DND-41 (cell line): ENCODE results near the gene ZSWIM4.

ENCODE experiments used
- ATAC-seq: fragments of 200-7000 bp; cut with Tn5 transposase; 3 replicates; pipeline ENCODE4 v1.9.1; 2021; ENCODE audit warnings: low read depth; ENCODE audit not compliant: insufficient read depth
- DNase-seq: peaks from one replicate; pipeline ENCODE4 v3.0.0-alpha.2; 2020
- H2AFZ ChIP-seq: 2 replicates; pipeline ENCODE4 v1.6.0; 2012; ENCODE audit warnings: low read depth, low read length
- H3K27ac ChIP-seq: 2 replicates; pipeline ENCODE4 v1.5.1; 2012; ENCODE audit warnings: low read length, inconsistent platforms
- H3K27me3 ChIP-seq: fragments of 200-600 bp; sonication (generic); 2 replicates; pipeline ENCODE4 v1.6.0; 2012; ENCODE audit warnings: low read length, mild to moderate bottlenecking, inconsistent platforms; ENCODE audit not compliant: insufficient read depth, poor library complexity
- H3K36me3 ChIP-seq: 2 replicates; pipeline ENCODE4 v1.5.1; 2012; ENCODE audit warnings: low read length, inconsistent platforms; ENCODE audit not compliant: insufficient read depth
- H3K4me1 ChIP-seq: 2 replicates; pipeline ENCODE4 v1.5.1; 2012; ENCODE audit warnings: mild to moderate bottlenecking, low read length; ENCODE audit not compliant: insufficient read depth
- H3K4me2 ChIP-seq: 2 replicates; pipeline ENCODE4 v1.6.0; 2012; ENCODE audit warnings: mild to moderate bottlenecking, moderate library complexity, low read length, inconsistent platforms; ENCODE audit not compliant: insufficient read depth
- H3K4me3 ChIP-seq, 2 experiments: fragments of 200-600 bp in 1 of 2; shearing (Covaris generic) in 1 of 2; 2 replicates each; pipeline ENCODE4 v1.5.1; 2012 to 2016; ENCODE audit warnings: inconsistent platforms in 2 of 2, low read length in 2 of 2, mild to moderate bottlenecking in 2 of 2, low read depth in 1 of 2, moderate library complexity in 1 of 2
- H3K79me2 ChIP-seq: 2 replicates; pipeline ENCODE4 v1.6.0; 2012; ENCODE audit warnings: low read length, inconsistent platforms; ENCODE audit not compliant: insufficient read depth
- H3K9ac ChIP-seq: 2 replicates; pipeline ENCODE4 v1.6.0; 2012; ENCODE audit warnings: low read depth, mild to moderate bottlenecking, inconsistent platforms, low read length, moderate library complexity
- H3K9me3 ChIP-seq: 2 replicates; pipeline ENCODE4 v1.5.1; 2012; ENCODE audit warnings: low read length, moderate library complexity, mild to moderate bottlenecking, inconsistent platforms; ENCODE audit not compliant: insufficient read depth, severe bottlenecking
- H4K20me1 ChIP-seq: 2 replicates; pipeline ENCODE4 v1.6.0; 2012; ENCODE audit warnings: low read length; ENCODE audit not compliant: insufficient read depth
- EZH2 ChIP-seq: IDR thresholded peaks from 3 replicates; pipeline ENCODE4 v1.6.1; 2012; ENCODE audit warnings: borderline replicate concordance, low read depth, mild to moderate bottlenecking, moderate library complexity, low read length, inconsistent platforms; ENCODE audit not compliant: severe bottlenecking
- TF ChIP-seq, protein P1 (sequence below): IDR thresholded peaks from 2 replicates; pipeline ENCODE4 v1.5.1; 2012; ENCODE audit warnings: borderline replicate concordance, low read length, moderate library complexity, mild to moderate bottlenecking; ENCODE audit not compliant: poor library complexity, severe bottlenecking; ENCODE audit errors: extremely low read depth

ZSWIM4 gene

DNA sequence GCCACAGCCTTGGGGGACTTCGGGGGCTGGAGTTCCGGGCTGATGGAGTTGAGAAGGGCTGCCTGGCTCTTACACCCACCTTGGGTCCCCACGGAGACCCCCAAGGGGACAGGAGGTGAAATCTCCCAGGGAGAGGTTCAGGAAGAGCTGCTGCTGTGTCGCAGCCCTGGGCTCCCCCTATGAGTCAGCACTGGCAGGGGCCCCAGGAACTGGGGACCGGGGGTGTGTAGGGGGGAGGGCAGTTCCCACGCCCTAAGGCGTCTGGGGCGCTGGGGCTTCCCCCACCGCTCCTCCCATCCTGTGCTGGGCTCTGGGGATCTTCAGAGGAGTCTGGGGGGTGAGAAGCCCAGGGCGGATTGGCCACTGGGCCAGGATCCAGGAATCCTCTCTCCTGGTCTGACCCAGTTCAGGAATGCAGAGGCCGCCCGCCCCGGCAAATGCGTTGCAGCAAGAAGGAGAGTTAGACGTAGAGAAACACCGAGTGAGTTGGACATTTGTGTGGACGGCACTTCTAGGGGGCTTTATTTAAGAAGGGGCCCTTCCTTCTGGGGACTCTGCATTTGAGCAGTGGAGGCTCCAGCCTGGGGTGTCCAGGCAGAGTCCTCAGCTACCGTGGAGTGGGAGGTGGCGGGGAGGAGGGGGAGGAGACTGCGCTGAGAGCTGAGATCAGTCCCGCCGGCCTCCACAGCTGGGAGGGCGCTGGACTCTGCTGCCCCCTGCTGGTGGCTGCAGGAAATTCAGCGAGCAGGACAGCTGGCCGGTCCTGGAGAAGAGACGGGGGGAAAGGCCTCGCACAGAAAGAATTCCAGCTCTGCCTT lies 66.7 kb downstream of the ZSWIM4 start:
- ATAC-seq = peak; percentile 80
- Histone ChIP-seq H2AFZ (peak overlapping the region; percentile 67), H3K9ac (peak overlapping the region; percentile 51)

DNA sequence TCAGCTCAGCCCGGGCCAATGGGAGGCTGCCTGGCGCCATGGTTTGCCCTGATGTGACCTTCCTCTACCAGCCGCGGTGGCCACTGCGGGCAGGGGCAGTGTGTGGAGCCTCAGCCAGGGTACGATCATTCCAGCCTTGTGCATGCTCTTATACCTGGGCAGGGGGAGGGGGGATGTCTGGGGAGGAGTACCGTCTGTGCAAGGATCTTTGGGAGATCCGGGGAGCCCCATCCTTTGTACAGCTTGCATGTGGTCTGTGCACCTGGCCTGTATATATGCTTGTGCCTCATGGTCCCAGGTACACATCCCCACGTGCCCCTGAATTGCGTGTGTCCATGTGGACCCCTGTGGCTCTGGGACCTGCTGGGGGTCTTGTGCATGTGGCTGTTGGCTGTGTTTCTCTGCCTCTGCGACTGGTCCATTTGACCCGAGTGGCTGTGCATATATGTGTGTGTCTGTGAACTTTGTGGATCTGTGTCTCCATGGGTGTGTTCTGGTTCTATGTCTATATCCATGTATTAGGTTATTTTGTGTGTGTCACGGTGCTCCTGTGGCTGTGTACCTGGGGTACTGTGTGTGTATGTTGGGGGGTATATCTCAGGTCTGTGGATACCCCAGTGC lies 68.9 kb downstream of the ZSWIM4 start:
- Histone ChIP-seq H3K9ac (no peak overlapping the region), H3K4me1 (peaks cover 29% of the 10 kb centered on the region), H3K27me3 (peaks cover 5% of the 10 kb centered on the region), H3K79me2 (peaks cover 28% of the 10 kb centered on the region), H4K20me1 (peaks cover 4% of the 10 kb centered on the region; the same call in 1 of the 2 replicates), H2AFZ (0 out of 2 replicates have a peak overlapping the region, but pooled peaks have one; percentile 50), H3K36me3 (0 out of 2 replicates have a peak, but pooled peaks cover 5% of the 10 kb centered on the region), H3K9me3 (no peaks in the 10 kb centered on the region), H3K4me2 (peak overlapping the region; percentile 61), H3K4me3 (peak overlapping the region in 1 of 2 experiments; percentile 48; a peak in 1 of 4 replicates), H3K27ac (no peak overlapping the region)
- ATAC-seq = no peak
- TF ChIP-seq, protein P1, sequence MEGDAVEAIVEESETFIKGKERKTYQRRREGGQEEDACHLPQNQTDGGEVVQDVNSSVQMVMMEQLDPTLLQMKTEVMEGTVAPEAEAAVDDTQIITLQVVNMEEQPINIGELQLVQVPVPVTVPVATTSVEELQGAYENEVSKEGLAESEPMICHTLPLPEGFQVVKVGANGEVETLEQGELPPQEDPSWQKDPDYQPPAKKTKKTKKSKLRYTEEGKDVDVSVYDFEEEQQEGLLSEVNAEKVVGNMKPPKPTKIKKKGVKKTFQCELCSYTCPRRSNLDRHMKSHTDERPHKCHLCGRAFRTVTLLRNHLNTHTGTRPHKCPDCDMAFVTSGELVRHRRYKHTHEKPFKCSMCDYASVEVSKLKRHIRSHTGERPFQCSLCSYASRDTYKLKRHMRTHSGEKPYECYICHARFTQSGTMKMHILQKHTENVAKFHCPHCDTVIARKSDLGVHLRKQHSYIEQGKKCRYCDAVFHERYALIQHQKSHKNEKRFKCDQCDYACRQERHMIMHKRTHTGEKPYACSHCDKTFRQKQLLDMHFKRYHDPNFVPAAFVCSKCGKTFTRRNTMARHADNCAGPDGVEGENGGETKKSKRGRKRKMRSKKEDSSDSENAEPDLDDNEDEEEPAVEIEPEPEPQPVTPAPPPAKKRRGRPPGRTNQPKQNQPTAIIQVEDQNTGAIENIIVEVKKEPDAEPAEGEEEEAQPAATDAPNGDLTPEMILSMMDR = no peak
- TF ChIP-seq EZH2 = no peak
- DNase-seq = no peak

More for the DNA sequence above, 66.7 kb downstream of the ZSWIM4 start:
- peak; percentile 81 for DNase-seq
- Histone ChIP-seq H3K4me3 (peak overlapping the region; percentile 15 to 59; a peak in 3 of 4 replicates), H3K4me2 (peak overlapping the region; percentile 88), H3K27me3 (peaks cover 5% of the 10 kb centered on the region), H3K27ac (peak overlapping the region; percentile 4; the same call in 1 of the 2 replicates), H3K4me1 (peaks cover 26% of the 10 kb centered on the region), H3K9me3 (no peaks in the 10 kb centered on the region), H3K36me3 (no peaks in the 10 kb centered on the region), H4K20me1 (peaks cover 4% of the 10 kb centered on the region; the same call in 1 of the 2 replicates), H3K79me2 (peaks cover 10% of the 10 kb centered on the region)
- TF ChIP-seq EZH2 = no peak
- TF ChIP-seq, protein P1 = peak; percentile 92

DNA sequence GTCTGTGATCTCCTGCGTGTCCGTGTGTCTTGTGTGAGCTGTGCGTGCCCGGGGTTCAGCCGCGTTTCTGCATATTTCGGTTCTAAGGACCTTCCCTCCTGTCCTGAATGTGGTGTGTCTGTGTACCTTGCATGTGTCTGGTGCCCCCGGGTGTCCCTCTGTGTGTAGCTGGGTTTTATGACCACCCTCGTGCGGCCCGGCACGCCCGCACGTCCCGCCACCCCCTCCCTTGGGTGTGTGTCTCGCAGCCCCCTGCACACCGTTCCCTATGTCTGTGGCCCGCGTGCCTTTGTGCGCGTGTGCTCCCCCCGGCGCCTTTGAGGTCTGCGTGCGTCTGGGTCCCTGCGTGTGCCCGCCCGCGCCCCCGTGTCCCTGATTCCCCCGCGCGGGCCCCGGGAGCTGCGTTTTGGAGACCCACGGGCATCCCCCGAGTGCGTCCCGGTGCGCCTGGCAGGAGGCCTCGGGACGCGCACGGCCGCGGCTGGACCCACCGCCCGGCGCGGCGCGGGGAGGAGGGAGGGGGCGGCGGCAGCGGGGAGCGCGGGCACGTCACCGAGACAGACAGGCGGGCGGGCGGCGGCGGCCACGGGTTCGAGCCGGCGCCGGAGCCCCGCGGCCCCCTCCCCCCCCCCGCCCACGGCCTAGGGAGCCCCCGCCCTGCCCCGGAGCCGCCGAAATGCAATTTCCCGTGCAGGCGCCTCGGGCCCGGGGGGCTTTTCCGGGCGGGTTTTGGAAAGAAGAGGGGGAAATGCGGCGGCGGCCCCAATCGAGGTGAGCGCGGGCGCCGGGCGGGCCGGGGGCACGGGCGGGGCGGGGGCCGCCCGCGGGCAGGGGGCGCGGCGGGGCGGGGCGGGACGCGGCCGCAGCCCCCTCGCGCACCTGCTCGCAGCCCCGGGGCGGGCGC lies 69.7 kb downstream of the ZSWIM4 start:
- TF ChIP-seq, protein P1 = no peak
- peak; percentile 77 for TF ChIP-seq EZH2
- peaks cover 5% of the 10 kb centered on the region for H3K27me3 ChIP-seq
- peaks cover 4% of the 10 kb centered on the region; the same call in 1 of the 2 replicates for H4K20me1 ChIP-seq
- H3K79me2 ChIP-seq = peaks cover 36% of the 10 kb centered on the region
- no peak overlapping the region; the same call in 1 of the 2 replicates for H3K27ac ChIP-seq
- H2AFZ ChIP-seq = peak overlapping the region; percentile 72
- peaks cover 9% of the 10 kb centered on the region for H3K36me3 ChIP-seq
- H3K9ac ChIP-seq = peak overlapping the region; percentile 74
- peak; percentile 5; the same call in 1 of the 3 replicates for ATAC-seq
- DNase-seq = peak; percentile 56
- H3K4me2 ChIP-seq = peak overlapping the region; percentile 80
- H3K4me1 ChIP-seq = peaks cover 35% of the 10 kb centered on the region
- H3K4me3 ChIP-seq = peak overlapping the region; percentile 42 to 61; a peak in 3 of 4 replicates
- no peaks in the 10 kb centered on the region for H3K9me3 ChIP-seq
